GM19023 (cell line): ENCODE results near the gene CCDC141.
"Not testable (repeated sequence)": the region's sequence is repeated elsewhere in the genome, so short reads cannot be mapped to it uniquely, and the experiment has no call there.

Experiments
- ATAC-seq: cut with Tn5 transposase; IDR thresholded peaks from one replicate; pipeline ENCODE4 v1.9.1; 2021; ENCODE audit warnings: mild to moderate bottlenecking, moderate library complexity; ENCODE audit not compliant: unreplicated experiment

Gene CCDC141

GRCh38 chr2:178982652-178983051 is 67.3 kb downstream of the CCDC141 start:
- not testable (repeated sequence) for ATAC-seq

GRCh38 chr2:178980815-178981214 is 69.1 kb downstream of the CCDC141 start:
- ATAC-seq, result no peak

GRCh38 chr2:178978667-178979066 is 71.3 kb downstream of the CCDC141 start:
- ATAC-seq, result no peak

GRCh38 chr2:178976351-178976750 is 73.6 kb downstream of the CCDC141 start:
- no peak for ATAC-seq

DNA sequence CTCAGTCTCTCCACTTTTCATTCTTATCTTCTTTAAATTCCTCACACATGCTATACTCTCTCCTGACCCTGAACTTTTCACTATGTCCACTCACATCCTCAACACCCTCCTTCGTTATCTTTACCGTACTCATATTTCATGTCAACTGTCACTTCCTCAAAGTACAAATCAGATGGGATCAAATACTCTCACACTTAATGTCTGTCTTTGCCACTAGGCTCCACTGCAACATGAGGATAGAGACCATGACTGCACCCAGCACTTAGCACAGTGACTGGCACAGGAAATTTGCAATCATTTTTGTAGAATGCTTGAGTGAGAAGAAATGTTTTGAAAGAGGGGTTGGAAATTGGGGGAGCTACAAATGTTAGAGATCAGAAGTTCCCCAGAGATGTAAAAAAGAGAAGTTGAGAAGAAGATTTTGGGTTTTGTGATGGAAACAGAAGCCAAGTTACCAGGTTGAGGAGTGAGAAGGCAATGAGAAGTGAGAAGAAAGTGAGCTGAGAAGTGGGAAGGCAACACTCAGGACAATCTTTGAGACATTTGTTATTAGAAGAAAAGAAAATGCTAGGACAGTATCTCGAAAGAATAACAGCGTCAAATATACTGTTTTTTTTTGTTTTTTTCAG is 87.0 kb downstream of the CCDC141 start:
- no peak for ATAC-seq

GRCh38 chr2:178962152-178962551 is 87.8 kb downstream of the CCDC141 start:
- no peak for ATAC-seq

DNA sequence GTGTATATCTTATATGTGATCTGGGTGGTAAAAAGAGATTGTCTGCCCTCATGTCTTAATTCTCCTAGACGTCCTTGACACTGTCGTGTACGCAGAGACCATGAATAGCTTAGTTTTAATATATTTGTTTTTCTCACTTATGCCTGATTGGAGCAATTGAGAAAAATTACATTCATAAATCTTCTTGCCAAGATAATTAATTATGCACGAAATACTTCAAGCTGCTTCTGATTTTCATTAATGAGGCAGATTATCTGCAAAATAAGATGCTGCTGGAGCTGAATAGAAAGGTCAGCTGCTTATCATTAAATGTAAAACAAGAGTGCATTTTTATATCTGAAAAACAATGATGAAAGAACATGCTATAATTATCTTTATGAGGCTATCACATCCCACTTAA is 95.9 kb downstream of the CCDC141 start:
- no peak for ATAC-seq

- no peak for ATAC-seq
Observed at GRCh38 chr2:178951266-178952006, 98.5 kb downstream of the CCDC141 start.

GRCh38 chr2:178949584-178949983 is 100.4 kb downstream of the CCDC141 start:
- peak; percentile 85 for ATAC-seq

- no peak for ATAC-seq
Observed at GRCh38 chr2:178949151-178949550, 100.8 kb downstream of the CCDC141 start.

- no peak for ATAC-seq
Observed at GRCh38 chr2:178947006-178947405, 102.9 kb downstream of the CCDC141 start.

DNA sequence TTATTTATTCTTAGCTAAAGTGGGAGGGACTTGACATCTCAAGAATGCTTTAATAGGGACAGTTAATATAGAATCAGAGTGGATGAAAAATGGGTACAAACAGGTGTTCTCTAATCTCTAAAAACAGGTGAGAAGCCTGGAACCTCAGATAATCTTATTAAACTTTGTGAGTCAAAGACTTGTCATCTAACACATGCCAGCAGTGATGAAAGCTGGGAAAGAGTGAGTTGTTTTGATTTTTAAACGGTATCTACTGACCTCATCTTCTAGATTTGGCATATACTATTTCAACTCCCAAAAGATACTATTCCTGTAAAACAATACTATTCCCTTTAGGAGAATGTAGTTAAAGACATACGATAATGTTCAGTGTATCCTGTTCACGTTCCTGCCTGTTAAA is 103.4 kb downstream of the CCDC141 start:
- ATAC-seq, result no peak

- ATAC-seq, result no peak
Observed at GRCh38 chr2:178943745-178944144, 106.2 kb downstream of the CCDC141 start.

DNA sequence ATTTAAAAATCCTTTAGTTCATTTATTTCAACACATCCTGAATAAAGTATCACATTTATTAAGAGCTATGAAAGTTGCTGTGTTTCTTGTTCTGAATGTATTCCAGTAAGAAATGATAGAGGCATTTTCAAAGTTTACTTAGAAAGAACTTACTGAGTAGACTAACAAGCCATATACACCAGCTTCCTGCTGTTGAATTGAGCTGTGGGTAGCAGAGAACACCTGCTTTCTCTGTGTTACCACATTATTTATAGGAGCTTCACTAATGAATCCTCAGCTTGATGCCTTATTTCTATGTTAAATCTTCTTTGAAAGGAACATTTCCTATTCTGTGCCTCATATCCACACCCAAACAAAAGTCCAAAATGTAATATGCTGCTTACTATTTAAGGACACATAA is 115.4 kb downstream of the CCDC141 start:
- ATAC-seq, result no peak

DNA sequence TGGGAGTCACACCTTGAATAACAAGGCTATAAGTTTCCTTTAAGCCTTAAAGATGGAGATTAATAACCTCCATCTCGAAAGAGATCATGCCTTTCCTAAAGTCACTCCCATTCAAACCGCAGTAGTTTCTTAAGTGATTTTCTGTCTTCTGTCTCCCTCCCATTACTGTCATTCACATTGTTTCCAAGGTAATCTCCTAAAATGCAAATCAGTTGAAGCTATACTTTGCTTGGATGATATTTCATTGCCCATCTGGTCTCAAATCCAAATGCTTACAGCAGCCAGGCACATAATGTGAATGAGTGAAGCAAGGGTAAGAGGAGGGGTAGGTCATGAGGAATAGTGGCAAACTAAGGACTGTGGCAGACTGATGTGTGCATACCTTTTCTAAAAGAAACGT is 116.4 kb downstream of the CCDC141 start:
- ATAC-seq, result no peak

DNA sequence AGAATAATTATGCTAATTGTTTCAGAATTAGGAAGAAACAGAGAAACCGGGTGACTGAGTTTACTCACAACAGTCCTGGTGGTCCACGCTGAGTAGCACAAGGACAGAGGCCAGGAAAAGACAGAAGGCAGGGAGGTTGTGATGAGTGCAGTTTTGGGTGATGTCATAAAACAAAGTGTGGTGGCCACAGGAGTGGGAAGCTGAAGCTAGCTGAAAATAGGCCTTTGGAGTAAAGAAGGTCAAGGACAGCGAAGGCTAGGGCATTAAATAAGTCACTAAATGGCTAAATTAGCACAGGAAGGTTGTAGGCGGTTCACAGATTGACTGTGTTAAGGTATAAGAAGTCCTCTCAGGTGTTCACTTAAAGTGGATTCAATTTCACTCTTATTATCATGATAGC is 121.9 kb downstream of the CCDC141 start:
- ATAC-seq, result peak; percentile 82

- no peak for ATAC-seq
Observed at GRCh38 chr2:178927173-178927572, 122.8 kb downstream of the CCDC141 start.

DNA sequence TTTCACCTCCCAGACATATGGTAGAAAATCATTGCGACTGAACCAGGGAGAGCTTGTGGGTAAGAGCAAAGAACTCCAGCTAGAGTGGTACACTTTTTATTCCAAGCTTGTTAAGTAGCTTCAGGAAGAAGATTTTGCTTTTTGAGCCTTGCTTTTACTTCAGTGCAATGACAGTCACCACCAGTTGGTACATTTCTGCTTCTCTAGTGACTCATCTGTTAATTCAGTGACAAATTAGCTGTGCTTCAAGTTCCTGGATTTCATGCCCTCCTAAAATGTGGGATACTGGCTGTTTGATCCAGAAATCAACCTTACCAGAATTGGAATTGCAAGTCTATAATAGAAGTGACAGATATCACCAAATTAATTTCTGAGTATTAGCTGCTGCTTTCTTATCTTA is 125.1 kb downstream of the CCDC141 start:
- no peak for ATAC-seq

DNA sequence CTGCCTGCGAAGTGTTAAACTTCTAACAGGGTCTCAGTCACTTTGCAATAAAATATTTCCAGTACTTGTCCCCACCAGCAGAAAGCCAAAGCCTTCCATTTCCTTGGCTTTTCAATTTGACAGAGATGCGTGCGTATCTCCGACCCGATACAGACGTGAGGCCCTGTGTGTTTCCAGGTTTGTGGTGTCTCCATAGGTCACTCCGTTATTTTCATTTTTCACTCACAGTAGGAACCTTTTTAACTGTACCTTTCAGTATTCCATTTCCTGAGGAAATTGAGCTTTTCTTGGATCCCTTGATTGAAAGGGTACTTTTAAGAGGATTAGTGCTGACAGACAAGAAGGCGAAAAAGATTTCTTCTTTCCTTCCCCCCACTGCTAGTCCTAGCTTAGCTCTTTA is 126.4 kb downstream of the CCDC141 start:
- ATAC-seq, result no peak

GRCh38 chr2:178920916-178921513 is 128.9 kb downstream of the CCDC141 start:
- ATAC-seq, result no peak

DNA sequence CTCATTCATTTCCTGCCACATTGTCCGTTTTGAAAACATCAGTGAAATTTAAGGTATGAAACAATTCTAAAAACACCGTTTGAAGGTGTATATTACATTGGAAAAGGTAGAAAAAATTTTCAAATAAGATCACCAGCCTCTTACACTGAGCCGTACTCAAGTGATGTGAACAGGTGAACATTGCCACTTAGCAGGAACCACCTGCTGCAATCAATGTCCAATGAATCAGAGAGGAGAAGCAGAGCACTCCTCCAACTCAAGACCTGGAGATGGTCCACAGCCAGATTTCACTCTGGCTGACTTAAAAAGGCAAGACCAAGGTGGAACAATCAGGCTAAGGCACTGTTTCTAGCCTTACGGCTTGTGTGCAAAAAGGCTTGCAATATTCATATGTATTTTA is 132.4 kb downstream of the CCDC141 start:
- ATAC-seq, result no peak
